HEK293T (cell line): Measurements from ENCODE around the gene PRRT2.

Source experiments
- ARNT ChIP-seq: fragments of 450-650 bp; IDR thresholded peaks from 2 replicates; pipeline ENCODE4 v1.6.1; 2017; ENCODE audit warnings: mild to moderate bottlenecking
- CTBP1 ChIP-seq: fragments of 450-650 bp; IDR thresholded peaks from 2 replicates; pipeline ENCODE4 v1.6.1; 2016; ENCODE audit warnings: borderline replicate concordance
- ELF4 ChIP-seq: fragments of 450-650 bp; IDR thresholded peaks from 2 replicates; pipeline ENCODE4 v1.6.1; 2017; ENCODE audit warnings: antibody characterized with exemption
- FOXA1 ChIP-seq: fragments of 450-650 bp; IDR thresholded peaks from 2 replicates; pipeline ENCODE4 v1.6.1; 2016; ENCODE audit warnings: mild to moderate bottlenecking
- L3MBTL2 ChIP-seq: fragments of 450-650 bp; conservative IDR thresholded peaks from 2 replicates; pipeline ENCODE4 v1.6.1; 2016; ENCODE audit warnings: mild to moderate bottlenecking
- NFRKB ChIP-seq: fragments of 450-650 bp; IDR thresholded peaks from 2 replicates; pipeline ENCODE4 v1.6.1; 2016; ENCODE audit warnings: mild to moderate bottlenecking, moderate library complexity
- SP1 ChIP-seq: fragments of 450-650 bp; IDR thresholded peaks from 2 replicates; pipeline ENCODE4 v1.6.1; 2017
- SUZ12 ChIP-seq: fragments of 450-650 bp; IDR thresholded peaks from 2 replicates; pipeline ENCODE4 v1.6.1; 2016; ENCODE audit warnings: mild to moderate bottlenecking
- TARDBP ChIP-seq: fragments of 450-650 bp; IDR thresholded peaks from 2 replicates; pipeline ENCODE4 v1.6.1; 2016
- ZNF384 ChIP-seq: fragments of 450-650 bp; IDR thresholded peaks from 2 replicates; pipeline ENCODE4 v1.6.1; 2016

GRCh38 chr16:29836623-29837022 lies 24.6 kb downstream of the PRRT2 start:
- TF ChIP-seq SUZ12 (no peak), ELF4 (no peak), SP1 (no peak), TARDBP (no peak), ZNF384 (no peak), ARNT (no peak), L3MBTL2 (no peak), FOXA1 (no peak), CTBP1 (no peak), NFRKB (no peak)
